Fibroblast of pulmonary artery (primary cell): Measurements from ENCODE around the gene SPAG9.

ENCODE experiments used
- DNase-seq: peaks from one replicate; pipeline ENCODE4 v3.0.0-alpha.2; 2010; ENCODE audit warnings: low read depth
- H3K4me3 ChIP-seq: replicated peaks from 2 replicates; pipeline ENCODE4 v1.5.1; 2011; ENCODE audit warnings: low read depth, mild to moderate bottlenecking, control low read depth, low read length, moderate library complexity
- CTCF ChIP-seq: IDR thresholded peaks from 2 replicates; pipeline ENCODE4 v1.5.1; 2011; ENCODE audit warnings: mild to moderate bottlenecking, control low read depth, low read length, inconsistent platforms; ENCODE audit errors: missing control alignments

SPAG9 gene

GRCh38 chr17:50939795-50940684, 180.6 kb downstream of the SPAG9 start:
- no peak for DNase-seq
- no peak for TF ChIP-seq CTCF
- no peak overlapping the region for H3K4me3 ChIP-seq

- no peak for TF ChIP-seq CTCF
- H3K4me3 ChIP-seq: no peak overlapping the region
- no peak for DNase-seq
Observed at GRCh38 chr17:50939542-50939794, 181.2 kb downstream of the SPAG9 start.

- H3K4me3 ChIP-seq: no peak overlapping the region
- TF ChIP-seq CTCF: no peak
- no peak for DNase-seq
Observed at GRCh38 chr17:50938821-50939541, 181.7 kb downstream of the SPAG9 start.

- DNase-seq: no peak
- H3K4me3 ChIP-seq: no peak overlapping the region
- no peak for TF ChIP-seq CTCF
Observed at GRCh38 chr17:50935996-50936266, 184.7 kb downstream of the SPAG9 start.

GRCh38 chr17:50935221-50935995, 185.3 kb downstream of the SPAG9 start:
- no peak for TF ChIP-seq CTCF
- no peak for DNase-seq
- H3K4me3 ChIP-seq: no peak overlapping the region

- DNase-seq: no peak
- TF ChIP-seq CTCF: no peak
- H3K4me3 ChIP-seq: no peak overlapping the region
Observed at GRCh38 chr17:50934672-50935220, 185.9 kb downstream of the SPAG9 start.
